ENCODE data around the gene CLEC1A.

CLEC1A gene

GRCh38 chr12:10098791-10099190 lies at the start of gene CLEC1A:
Gene CLEC1A (minus strand): TSS chr12:10098985. CDS start chr12:10098922, 63 bp downstream.
- no peak for FAIRE-seq
- no peak for TF ChIP-seq POLR2A (IDR thresholded peaks at IDR 0.05; ENCODE audit: low read depth, low read length)
- DNase-seq (ENCODE audit: insufficient read length, low spot score) = no peak

DNA sequence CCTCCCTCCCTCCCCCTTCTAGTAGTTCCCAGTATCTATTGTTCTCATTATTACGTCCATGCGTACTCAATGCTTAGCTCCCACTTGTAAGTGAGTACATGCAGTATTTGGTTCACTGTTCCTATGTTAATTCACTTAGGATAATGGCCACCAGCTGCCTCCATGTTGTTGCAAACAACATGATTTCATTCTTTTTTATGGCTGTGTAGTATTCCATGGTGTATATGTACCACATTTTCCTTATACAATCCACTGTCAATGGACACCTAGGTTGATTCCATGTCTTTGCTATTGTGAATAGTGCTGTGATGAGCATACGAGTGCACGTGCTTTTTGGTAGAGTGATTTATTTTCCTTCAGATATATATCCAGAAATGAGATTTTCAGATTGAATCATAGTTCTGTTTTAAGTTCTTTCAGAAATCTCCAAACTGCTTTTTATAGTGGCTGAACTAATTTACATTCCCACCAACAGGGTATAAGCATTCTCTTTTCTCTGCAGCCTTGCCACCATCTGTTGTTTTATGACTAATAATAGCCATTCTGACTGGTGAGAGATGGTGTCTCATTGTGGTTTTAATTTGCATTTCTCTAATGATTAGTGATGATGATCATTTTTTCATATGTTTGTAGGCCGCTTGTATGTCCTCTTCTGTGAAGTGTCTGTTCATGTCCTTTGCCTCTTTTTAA lies 49.1 kb upstream of the CLEC1A start:
- no peak for TF ChIP-seq POLR2A (IDR thresholded peaks at IDR 0.05; ENCODE audit: low read depth, low read length)
- FAIRE-seq (no peak), DNase-seq (ENCODE audit: insufficient read length, low spot score) (no peak)

DNA sequence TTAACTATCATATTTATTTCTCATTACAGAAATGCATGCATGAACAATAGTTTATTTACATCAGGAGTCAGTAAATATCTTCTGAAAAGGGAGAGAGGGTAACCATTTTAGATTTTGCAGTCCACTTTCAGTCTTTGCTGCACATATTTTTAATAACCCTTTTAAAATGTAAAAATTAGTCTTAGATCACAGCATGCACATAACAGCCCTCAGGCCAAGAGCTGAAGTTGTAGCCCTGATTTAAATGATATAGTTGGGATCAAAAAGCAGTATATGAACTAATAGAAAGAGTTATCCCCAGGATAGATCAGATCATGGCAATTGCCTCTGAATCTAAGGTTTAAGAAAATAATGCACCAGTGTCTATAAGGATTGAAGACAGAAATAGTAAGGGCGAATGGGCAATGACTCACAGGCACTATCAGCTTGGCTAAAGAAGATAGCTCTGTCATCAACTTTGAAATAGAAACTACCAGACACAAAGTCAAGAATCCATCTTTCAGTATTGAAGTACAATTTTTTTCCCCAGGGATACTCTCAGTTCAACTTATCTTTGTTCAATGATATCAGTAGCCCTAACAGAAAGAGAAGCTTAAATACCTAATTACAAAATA lies 44.3 kb upstream of the CLEC1A start:
- DNase-seq (ENCODE audit: insufficient read length, low spot score) (no peak), FAIRE-seq (no peak)
- no peak for TF ChIP-seq POLR2A (IDR thresholded peaks at IDR 0.05; ENCODE audit: low read depth, low read length)

DNA sequence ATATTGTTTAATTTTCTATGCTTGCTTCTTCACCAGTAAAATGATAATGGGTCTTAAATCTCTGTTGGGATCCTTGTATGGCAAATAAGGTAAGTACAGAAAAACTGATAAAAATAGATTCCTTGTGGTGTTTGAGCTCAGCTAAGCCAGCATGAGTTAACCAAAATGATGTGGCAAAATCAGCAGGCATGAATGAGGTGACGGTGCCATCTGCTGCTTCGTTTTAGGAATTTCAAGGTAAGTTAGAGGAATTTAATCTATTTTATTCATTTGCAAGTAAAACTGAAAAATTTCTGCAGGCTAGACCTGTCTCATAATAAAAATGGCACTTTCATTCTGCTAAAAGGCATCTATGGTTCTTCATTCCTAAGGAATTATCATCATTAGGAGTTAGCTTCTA lies 41.2 kb upstream of the CLEC1A start:
- TF ChIP-seq POLR2A (IDR thresholded peaks at IDR 0.05; ENCODE audit: low read depth, low read length) = no peak
- FAIRE-seq = peak; percentile 82
- no peak for DNase-seq (ENCODE audit: insufficient read length, low spot score)

DNA sequence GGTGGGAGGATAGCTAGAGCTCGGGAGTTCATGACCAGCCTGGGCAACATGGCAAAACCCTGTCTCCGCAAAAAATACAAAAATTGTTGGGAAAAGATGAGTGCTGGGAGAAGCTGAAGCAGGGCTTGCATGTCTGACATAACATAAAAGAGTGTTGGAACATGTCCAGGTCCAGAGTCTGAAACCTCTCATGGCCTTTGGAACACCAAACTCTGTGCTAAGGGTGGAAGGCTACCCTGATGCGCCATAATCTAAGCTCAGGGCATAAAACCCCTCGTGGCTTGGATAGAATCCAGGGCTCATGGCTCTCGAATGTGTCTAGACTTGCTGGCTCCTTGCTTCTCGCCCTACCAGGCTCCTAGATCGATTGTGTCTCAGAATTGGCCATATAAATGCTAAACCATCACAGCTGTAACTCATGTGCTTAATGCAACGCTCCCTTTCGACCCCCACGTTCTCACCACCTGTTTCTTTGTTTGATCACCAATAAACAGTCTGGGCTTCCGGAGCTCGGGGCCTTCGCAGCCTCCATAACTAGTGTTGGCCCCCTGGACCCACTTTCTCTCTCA lies 37.9 kb upstream of the CLEC1A start:
- no peak for TF ChIP-seq POLR2A (IDR thresholded peaks at IDR 0.05; ENCODE audit: low read depth, low read length)
- FAIRE-seq = no peak
- no peak for DNase-seq (ENCODE audit: insufficient read length, low spot score)

GRCh38 chr12:10135126-10135525 lies 36.3 kb upstream of the CLEC1A start:
- FAIRE-seq = no peak

GRCh38 chr12:10132850-10133370 lies 34.1 kb upstream of the CLEC1A start:
- FAIRE-seq (no peak), DNase-seq (ENCODE audit: insufficient read length, low spot score) (no peak)
- no peak for TF ChIP-seq POLR2A (IDR thresholded peaks at IDR 0.05; ENCODE audit: low read depth, low read length)

More at GRCh38 chr12:10135126-10135525, 36.3 kb upstream of the CLEC1A start:
- no peak for DNase-seq (ENCODE audit: insufficient read length, low spot score)
- no peak for TF ChIP-seq POLR2A (IDR thresholded peaks at IDR 0.05; ENCODE audit: low read depth, low read length)

DNA sequence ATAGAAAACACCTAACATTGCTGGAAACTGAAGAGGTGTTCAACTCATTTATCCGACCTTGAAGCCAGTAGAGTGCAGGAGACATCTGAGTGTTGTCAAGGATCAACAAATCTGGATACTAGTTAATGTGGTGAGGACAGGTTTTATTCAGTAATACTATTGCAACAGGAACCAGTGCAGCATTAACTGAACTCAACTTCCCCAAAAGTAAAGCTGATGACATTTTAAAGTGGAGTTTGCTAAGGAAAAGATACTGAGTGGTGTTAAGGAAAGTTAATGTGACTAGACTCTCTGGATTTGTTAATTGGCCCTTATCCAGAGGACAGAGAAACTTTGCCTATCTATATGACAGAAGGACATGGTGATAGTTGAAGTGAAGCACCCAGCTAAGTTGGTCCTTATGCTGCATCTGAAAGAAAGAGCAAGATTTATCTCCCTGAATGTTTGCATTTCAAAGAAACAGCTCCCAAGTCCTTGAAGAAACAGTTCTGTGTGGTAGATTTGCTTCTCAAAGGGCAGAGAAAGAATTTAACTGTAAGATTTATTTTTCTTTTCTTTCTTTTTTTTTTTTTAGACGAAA lies 32.4 kb upstream of the CLEC1A start:
- FAIRE-seq (no peak), DNase-seq (ENCODE audit: insufficient read length, low spot score) (no peak)
- TF ChIP-seq POLR2A (IDR thresholded peaks at IDR 0.05; ENCODE audit: low read depth, low read length) = no peak

- no peak for DNase-seq (ENCODE audit: insufficient read length, low spot score)
- no peak for TF ChIP-seq POLR2A (IDR thresholded peaks at IDR 0.05; ENCODE audit: low read depth, low read length)
- no peak for FAIRE-seq
Observed at GRCh38 chr12:10130042-10130441, 31.3 kb upstream of the CLEC1A start, which contains the start of gene CLEC7A. Gene CLEC7A (minus strand): TSS chr12:10130199. CDS start chr12:10130082, 117 bp downstream.

GRCh38 chr12:10128687-10129086 lies 29.9 kb upstream of the CLEC1A start:
- FAIRE-seq (no peak), DNase-seq (ENCODE audit: insufficient read length, low spot score) (no peak)
- TF ChIP-seq POLR2A (IDR thresholded peaks at IDR 0.05; ENCODE audit: low read depth, low read length) = no peak

GRCh38 chr12:10126413-10126812 lies 27.6 kb upstream of the CLEC1A start:
- no peak for TF ChIP-seq POLR2A (IDR thresholded peaks at IDR 0.05; ENCODE audit: low read depth, low read length)
- DNase-seq (ENCODE audit: insufficient read length, low spot score) (no peak), FAIRE-seq (no peak)

DNA sequence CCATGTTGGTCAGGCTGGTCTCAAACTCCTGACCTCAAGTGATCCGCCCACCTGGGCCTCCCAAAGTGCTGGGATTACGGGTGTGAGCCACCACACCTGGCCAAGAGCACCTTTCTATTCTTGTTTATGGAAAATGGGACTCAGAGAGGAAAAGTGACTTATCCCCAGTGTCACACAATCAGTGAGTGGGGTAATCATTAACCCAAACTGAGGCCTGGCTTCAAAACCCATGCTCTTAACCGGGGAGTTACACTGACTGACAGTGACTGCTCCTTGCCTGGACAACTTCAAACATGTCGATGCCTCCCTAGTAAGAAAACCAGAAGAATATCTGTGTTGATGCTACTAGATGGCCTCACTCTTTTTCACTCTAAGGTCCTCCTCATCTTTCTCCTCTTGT lies 23.9 kb upstream of the CLEC1A start:
- no peak for TF ChIP-seq POLR2A (IDR thresholded peaks at IDR 0.05; ENCODE audit: low read depth, low read length)
- DNase-seq (ENCODE audit: insufficient read length, low spot score) (no peak), FAIRE-seq (no peak)

GRCh38 chr12:10121278-10121677 lies 22.5 kb upstream of the CLEC1A start:
- DNase-seq (ENCODE audit: insufficient read length, low spot score) (no peak), FAIRE-seq (no peak)
- no peak for TF ChIP-seq POLR2A (IDR thresholded peaks at IDR 0.05; ENCODE audit: low read depth, low read length)

DNA sequence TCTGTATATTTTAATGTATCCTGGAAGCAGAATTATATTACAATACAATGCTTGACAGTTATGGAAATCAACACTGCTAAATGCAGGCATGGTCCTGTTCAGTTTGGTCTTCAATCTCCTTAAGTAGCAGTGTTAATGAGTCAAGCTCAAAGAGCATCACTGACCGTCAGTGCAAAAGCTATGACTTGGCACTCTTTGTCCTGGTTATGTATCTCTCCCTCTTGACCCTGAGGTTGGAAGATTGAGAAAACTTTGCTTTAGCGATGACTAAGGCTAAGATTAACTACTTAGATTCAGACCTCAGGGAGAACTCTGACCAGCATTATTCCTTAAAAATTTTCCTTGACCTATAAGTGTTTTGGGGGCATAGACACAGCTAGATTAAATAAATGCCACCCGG lies 20.3 kb upstream of the CLEC1A start:
- no peak for TF ChIP-seq POLR2A (IDR thresholded peaks at IDR 0.05; ENCODE audit: low read depth, low read length)
- DNase-seq (ENCODE audit: insufficient read length, low spot score) (no peak), FAIRE-seq (peak; percentile 61)

Measured in H54 (cell line).